Gastrocnemius medialis (tissue), 4 donors: ENCODE results near the gene ST14.

Source experiments
- POLR2A ChIP-seq, 2 donors: fragments of 450-650 bp; IDR thresholded peaks; one replicate each; pipeline ENCODE4 v1.6.1; 2017; ENCODE audit warnings: antibody characterized with exemption in 2 of 2, mild to moderate bottlenecking in 2 of 2, moderate library complexity in 2 of 2
- TF ChIP-seq, protein P1 (sequence below), 5 experiments: fragments of 450-650 bp in 3 of 5; fragments of 200-600 bp in 2 of 5; sonication (generic) in 2 of 5; IDR thresholded peaks in 4 of 5; conservative IDR thresholded peaks in 1 of 5; 1 replicate in 4 of 5; 2 replicates in 1 of 5; pipeline ENCODE4 v1.5.1; 2016 to 2019; ENCODE audit warnings: antibody characterized with exemption in 5 of 5, mild to moderate bottlenecking in 3 of 5, moderate library complexity in 3 of 5

- TF ChIP-seq POLR2A (IDR thresholded peaks at IDR 0.05): no peak
- TF ChIP-seq, protein P1, sequence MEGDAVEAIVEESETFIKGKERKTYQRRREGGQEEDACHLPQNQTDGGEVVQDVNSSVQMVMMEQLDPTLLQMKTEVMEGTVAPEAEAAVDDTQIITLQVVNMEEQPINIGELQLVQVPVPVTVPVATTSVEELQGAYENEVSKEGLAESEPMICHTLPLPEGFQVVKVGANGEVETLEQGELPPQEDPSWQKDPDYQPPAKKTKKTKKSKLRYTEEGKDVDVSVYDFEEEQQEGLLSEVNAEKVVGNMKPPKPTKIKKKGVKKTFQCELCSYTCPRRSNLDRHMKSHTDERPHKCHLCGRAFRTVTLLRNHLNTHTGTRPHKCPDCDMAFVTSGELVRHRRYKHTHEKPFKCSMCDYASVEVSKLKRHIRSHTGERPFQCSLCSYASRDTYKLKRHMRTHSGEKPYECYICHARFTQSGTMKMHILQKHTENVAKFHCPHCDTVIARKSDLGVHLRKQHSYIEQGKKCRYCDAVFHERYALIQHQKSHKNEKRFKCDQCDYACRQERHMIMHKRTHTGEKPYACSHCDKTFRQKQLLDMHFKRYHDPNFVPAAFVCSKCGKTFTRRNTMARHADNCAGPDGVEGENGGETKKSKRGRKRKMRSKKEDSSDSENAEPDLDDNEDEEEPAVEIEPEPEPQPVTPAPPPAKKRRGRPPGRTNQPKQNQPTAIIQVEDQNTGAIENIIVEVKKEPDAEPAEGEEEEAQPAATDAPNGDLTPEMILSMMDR (IDR thresholded peaks at IDR 0.05 in 4 of 5, conservative IDR thresholded peaks at IDR 0.05 in 1 of 5): no peak
Measured at GRCh38 chr11:130114726-130115125, 44.9 kb upstream of the ST14 start.
